22Rv1 (cell line): ENCODE results near the gene CDC14A.

Source experiments
- H3K27ac ChIP-seq: fragments of 450-650 bp; 2 replicates; pipeline ENCODE4 v1.5.1; 2017
- ZFX ChIP-seq: fragments of 450-650 bp; IDR thresholded peaks from 2 replicates; pipeline ENCODE4 v1.6.1; 2017; ENCODE audit warnings: antibody characterized with exemption, borderline replicate concordance
- TF ChIP-seq, protein P1 (sequence below): fragments of 450-650 bp; IDR thresholded peaks from 2 replicates; pipeline ENCODE4 v1.5.1; 2017; ENCODE audit warnings: mild to moderate bottlenecking

CDC14A gene

GRCh38 chr1:100414693-100415497, 62.6 kb downstream of the CDC14A start:
- H3K27ac ChIP-seq, result peak overlapping the region; percentile 46
- TF ChIP-seq, protein P1, sequence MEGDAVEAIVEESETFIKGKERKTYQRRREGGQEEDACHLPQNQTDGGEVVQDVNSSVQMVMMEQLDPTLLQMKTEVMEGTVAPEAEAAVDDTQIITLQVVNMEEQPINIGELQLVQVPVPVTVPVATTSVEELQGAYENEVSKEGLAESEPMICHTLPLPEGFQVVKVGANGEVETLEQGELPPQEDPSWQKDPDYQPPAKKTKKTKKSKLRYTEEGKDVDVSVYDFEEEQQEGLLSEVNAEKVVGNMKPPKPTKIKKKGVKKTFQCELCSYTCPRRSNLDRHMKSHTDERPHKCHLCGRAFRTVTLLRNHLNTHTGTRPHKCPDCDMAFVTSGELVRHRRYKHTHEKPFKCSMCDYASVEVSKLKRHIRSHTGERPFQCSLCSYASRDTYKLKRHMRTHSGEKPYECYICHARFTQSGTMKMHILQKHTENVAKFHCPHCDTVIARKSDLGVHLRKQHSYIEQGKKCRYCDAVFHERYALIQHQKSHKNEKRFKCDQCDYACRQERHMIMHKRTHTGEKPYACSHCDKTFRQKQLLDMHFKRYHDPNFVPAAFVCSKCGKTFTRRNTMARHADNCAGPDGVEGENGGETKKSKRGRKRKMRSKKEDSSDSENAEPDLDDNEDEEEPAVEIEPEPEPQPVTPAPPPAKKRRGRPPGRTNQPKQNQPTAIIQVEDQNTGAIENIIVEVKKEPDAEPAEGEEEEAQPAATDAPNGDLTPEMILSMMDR, result no peak
- TF ChIP-seq ZFX, result no peak

DNA sequence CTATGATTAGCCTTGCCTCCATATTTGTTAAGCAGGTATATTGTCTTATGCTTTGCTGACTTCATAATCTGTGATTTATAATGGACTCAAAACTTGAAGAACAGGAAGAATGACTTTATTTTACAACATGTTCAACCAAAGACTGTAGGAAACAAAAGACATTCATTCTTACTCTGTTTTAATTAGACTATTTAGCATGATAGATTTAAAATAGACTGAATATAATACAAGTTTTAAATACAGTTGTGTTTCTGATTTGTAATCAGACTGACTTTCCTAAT, 63.1 kb downstream of the CDC14A start:
- H3K27ac ChIP-seq, result peak overlapping the region; percentile 46
- TF ChIP-seq ZFX, result no peak
- TF ChIP-seq, protein P1, result no peak

- H3K27ac ChIP-seq, result no peak overlapping the region
- no peak for TF ChIP-seq ZFX
- TF ChIP-seq, protein P1, result no peak
Observed at GRCh38 chr1:100419072-100419471, 66.8 kb downstream of the CDC14A start.

- no peak for TF ChIP-seq ZFX
- TF ChIP-seq, protein P1, result no peak
- no peak overlapping the region for H3K27ac ChIP-seq
Observed at GRCh38 chr1:100422065-100422464, 69.8 kb downstream of the CDC14A start.

GRCh38 chr1:100423832-100424337, 71.6 kb downstream of the CDC14A start:
- no peak overlapping the region for H3K27ac ChIP-seq
- TF ChIP-seq, protein P1, result no peak
- TF ChIP-seq ZFX, result no peak

DNA sequence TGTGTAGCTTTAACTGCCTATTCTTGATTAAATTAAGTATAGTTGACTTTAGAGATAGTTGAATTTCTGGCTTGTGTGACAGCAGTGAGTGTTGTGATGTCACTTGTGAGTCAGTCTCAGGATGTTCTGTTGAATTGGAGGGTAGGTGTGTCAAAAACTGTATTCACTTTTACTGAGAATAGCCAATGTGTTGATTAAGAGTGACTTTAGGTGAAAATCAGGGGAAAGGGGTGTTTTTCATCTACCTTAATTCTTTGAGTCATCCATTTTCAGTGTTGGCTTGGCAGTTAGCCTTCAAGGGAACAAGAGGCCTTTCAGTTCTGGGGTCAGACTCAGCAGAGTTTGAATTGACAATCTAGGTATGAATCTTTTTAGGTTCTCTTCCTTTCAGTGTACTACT, 75.9 kb downstream of the CDC14A start:
- no peak for TF ChIP-seq ZFX
- TF ChIP-seq, protein P1, result no peak
- no peak overlapping the region for H3K27ac ChIP-seq

GRCh38 chr1:100430325-100430756, 78.0 kb downstream of the CDC14A start:
- H3K27ac ChIP-seq, result peak overlapping the region; percentile 2; the same call in 1 of the 2 replicates
- no peak for TF ChIP-seq ZFX
- TF ChIP-seq, protein P1, result no peak
